NB4 (cell line): ENCODE measurements around the gene MPPED1.

Experiments
- CTCF ChIP-seq: IDR thresholded peaks from one replicate; pipeline ENCODE4 v1.5.1; 2012; ENCODE audit warnings: low read depth, low read length
- POLR2A ChIP-seq: IDR thresholded peaks from 2 replicates; pipeline ENCODE4 v1.6.1; 2011; ENCODE audit warnings: mild to moderate bottlenecking; ENCODE audit not compliant: insufficient read length; ENCODE audit errors: extremely low read depth

GRCh38 chr22:43408009-43408408, 3.8 kb upstream of the MPPED1 start:
- TF ChIP-seq CTCF = no peak
- no peak for TF ChIP-seq POLR2A
